Hepatocyte (in vitro differentiated cells): ENCODE results near the gene STK40.

ENCODE experiments used
- EZH2 ChIP-seq: fragments of 200-600 bp; sonication (generic); IDR thresholded peaks from 2 replicates; pipeline ENCODE4 v1.6.1; 2016; ENCODE audit warnings: antibody characterized with exemption, mild to moderate bottlenecking, borderline replicate concordance
- TF ChIP-seq, protein P1 (sequence below): fragments of 200-600 bp; sonication (generic); IDR thresholded peaks from 2 replicates; pipeline ENCODE4 v1.5.1; 2016; ENCODE audit warnings: antibody characterized with exemption, mild to moderate bottlenecking; ENCODE audit not compliant: poor library complexity

DNA sequence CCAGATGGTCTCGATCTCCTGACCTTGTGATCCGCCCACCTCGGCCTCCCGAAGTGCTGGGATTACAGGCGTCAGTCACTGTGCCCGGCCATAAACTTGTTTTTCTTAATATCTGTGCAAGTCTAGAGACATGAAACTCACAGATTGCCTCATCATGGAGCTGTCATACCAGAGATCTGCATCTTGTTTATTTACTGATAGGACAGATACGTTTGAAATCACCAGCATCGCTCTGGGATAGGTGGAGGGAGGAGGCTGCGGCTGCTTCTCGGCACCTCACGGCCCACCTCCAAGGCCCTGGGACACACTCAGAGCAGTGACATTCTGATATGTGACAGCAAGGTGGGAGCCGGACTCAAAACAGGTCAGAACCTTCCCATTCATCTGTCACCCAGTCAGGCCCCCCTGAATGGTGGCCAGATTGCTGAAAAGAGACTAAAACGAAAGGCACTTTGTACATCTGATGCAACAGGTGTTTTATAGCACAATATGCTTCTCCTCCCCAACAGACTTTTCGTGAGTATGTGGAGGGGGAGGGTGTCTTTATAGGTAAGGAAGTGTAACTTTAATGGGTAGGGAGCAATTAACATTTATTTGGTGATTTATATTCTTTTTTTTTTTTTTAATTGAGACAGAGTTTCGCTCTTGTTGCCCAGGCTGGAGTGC is 30.1 kb upstream of the STK40 start:
- TF ChIP-seq EZH2 = no peak
- TF ChIP-seq, protein P1, sequence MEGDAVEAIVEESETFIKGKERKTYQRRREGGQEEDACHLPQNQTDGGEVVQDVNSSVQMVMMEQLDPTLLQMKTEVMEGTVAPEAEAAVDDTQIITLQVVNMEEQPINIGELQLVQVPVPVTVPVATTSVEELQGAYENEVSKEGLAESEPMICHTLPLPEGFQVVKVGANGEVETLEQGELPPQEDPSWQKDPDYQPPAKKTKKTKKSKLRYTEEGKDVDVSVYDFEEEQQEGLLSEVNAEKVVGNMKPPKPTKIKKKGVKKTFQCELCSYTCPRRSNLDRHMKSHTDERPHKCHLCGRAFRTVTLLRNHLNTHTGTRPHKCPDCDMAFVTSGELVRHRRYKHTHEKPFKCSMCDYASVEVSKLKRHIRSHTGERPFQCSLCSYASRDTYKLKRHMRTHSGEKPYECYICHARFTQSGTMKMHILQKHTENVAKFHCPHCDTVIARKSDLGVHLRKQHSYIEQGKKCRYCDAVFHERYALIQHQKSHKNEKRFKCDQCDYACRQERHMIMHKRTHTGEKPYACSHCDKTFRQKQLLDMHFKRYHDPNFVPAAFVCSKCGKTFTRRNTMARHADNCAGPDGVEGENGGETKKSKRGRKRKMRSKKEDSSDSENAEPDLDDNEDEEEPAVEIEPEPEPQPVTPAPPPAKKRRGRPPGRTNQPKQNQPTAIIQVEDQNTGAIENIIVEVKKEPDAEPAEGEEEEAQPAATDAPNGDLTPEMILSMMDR = no peak
